Smooth muscle cell (in vitro differentiated cells): ENCODE data around the gene CTDSP2. TPM values are rescaled to one million over a fixed set of nuclear protein-coding genes. Genes with fewer than 3 reads are reported as not detected.

Source experiments
- DNase-seq: peaks from one replicate; lab custom pipeline; 2025; ENCODE audit not compliant: unreplicated experiment; lab: John Stamatoyannopoulos, UW
- H2AFZ ChIP-seq: fragments of 200-600 bp; sonication (generic); 2 replicates; pipeline ENCODE4 v1.6.0; 2016; ENCODE audit warnings: antibody characterized with exemption, low read depth, mild to moderate bottlenecking
- H3F3A ChIP-seq: fragments of 200-600 bp; sonication (generic); 2 replicates; pipeline ENCODE4 v1.6.0; 2017; ENCODE audit warnings: antibody characterized with exemption, low read depth
- H3K27ac ChIP-seq: fragments of 200-600 bp; sonication (generic); 2 replicates; pipeline ENCODE4 v1.5.1; 2016; ENCODE audit warnings: low read depth, mild to moderate bottlenecking
- H3K27me3 ChIP-seq: fragments of 200-600 bp; sonication (generic); 2 replicates; pipeline ENCODE4 v1.6.1; 2016; ENCODE audit warnings: low read depth, mild to moderate bottlenecking
- H3K36me3 ChIP-seq: fragments of 200-600 bp; sonication (generic); 2 replicates; pipeline ENCODE4 v1.5.1; 2016; ENCODE audit warnings: low read depth
- H3K4me1 ChIP-seq: fragments of 200-600 bp; sonication (generic); 2 replicates; pipeline ENCODE4 v1.5.1; 2016; ENCODE audit warnings: low read depth
- H3K4me2 ChIP-seq: fragments of 200-600 bp; sonication (generic); 2 replicates; pipeline ENCODE4 v1.6.0; 2016; ENCODE audit warnings: mild to moderate bottlenecking
- H3K4me3 ChIP-seq: fragments of 200-600 bp; sonication (generic); 2 replicates; pipeline ENCODE4 v1.5.1; 2016; ENCODE audit warnings: mild to moderate bottlenecking
- H3K79me2 ChIP-seq: fragments of 200-600 bp; sonication (generic); 2 replicates; pipeline ENCODE4 v1.6.0; 2016; ENCODE audit warnings: low read depth, mild to moderate bottlenecking
- H3K9ac ChIP-seq: fragments of 200-600 bp; sonication (generic); 2 replicates; pipeline ENCODE4 v1.6.0; 2016; ENCODE audit warnings: low read depth
- H3K9me3 ChIP-seq: fragments of 200-600 bp; sonication (generic); replicated peaks from 2 replicates; pipeline ENCODE4 v1.5.1; 2016; ENCODE audit warnings: low read depth
- H4K20me1 ChIP-seq: fragments of 200-600 bp; sonication (generic); 2 replicates; pipeline ENCODE4 v1.6.0; 2016; ENCODE audit warnings: low read depth
- WGBS: methylation state at CpG from one replicate; pipeline ENCODE4 v1.1.7; 2016; ENCODE audit warnings: low lambda C conversion rate; 5-methylcytosine and 5-hydroxymethylcytosine counted together
- polyA plus RNA-seq: library from polyadenylated mRNA; unstranded; fragments of >200 nt; fragmentation: Nextera tagmentation; extraction: Ambion mirVana; gene quantifications from 2 replicates; pipeline ENCODE4 v1.2.1, GENCODE V29; 2016
- total RNA-seq: library from RNA; depleted of rRNA; stranded (reverse); fragments of >200 nt; gene quantifications from 2 replicates; pipeline ENCODE4 v1.2.3, GENCODE V29; 2014
- TF ChIP-seq, protein P1 (sequence below): fragments of 200-600 bp; sonication (generic); IDR thresholded peaks from 2 replicates; pipeline ENCODE4 v1.5.1; 2017; ENCODE audit warnings: borderline replicate concordance, mild to moderate bottlenecking, antibody characterized with exemption; ENCODE audit not compliant: insufficient read depth, poor library complexity, severe bottlenecking

The CTDSP2 gene
- total and polyA plus RNA-seq, 2 experiments from 2014 or later: 62.0 to 77.4 TPM

DNA sequence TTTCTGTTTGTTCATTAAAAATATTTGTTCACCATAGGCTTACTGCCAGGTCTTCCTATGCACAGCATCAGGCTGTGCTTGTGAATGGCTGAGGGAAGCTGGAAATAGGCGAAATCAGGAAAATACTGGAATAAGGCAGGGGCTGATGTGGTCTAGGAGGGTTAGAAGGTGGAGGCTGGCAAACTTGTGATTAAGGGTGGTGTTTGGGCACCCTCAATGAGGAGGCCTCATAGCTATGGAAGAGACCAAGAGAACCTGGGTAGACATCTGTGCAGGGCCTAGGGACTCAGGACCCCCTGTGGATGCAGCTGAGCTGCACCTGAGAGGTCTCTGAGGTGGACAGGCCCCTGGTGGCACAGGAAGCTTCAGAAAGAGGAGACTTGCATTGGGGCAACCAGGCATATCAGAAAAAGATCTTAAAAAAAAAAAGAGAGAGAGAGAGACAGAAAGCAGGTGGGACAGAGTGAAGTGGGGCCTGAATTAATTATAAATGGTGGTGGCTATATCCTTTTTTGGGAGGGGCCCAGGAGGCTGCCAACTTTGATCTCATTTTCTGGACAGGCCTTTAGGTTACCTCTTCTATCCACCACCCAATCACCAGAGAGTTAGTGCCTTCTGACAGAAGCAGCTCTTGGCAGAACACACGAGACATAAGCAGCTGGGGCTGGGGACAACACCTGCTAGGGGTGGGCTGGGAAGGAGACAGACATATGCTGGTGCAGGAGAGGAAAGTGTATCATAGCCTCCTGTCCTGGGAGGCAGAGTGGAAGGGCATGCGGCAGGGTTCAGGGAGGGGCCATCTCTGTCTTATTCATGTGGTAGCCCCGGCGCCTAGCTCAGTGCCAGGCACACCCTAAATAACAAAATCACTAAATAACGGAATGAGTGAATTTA, 48.1 kb upstream of the CTDSP2 start:
- H2AFZ ChIP-seq: peak overlapping the region; percentile 90
- no peaks in the 10 kb centered on the region for H3K79me2 ChIP-seq
- no peaks in the 10 kb centered on the region for H3K9me3 ChIP-seq
- H3K9ac ChIP-seq: peak overlapping the region; percentile 73
- peak overlapping the region; percentile 73 for H3K4me2 ChIP-seq
- WGBS: 86% methylated on average over 6 of the region's 6 CpGs
- TF ChIP-seq, protein P1, sequence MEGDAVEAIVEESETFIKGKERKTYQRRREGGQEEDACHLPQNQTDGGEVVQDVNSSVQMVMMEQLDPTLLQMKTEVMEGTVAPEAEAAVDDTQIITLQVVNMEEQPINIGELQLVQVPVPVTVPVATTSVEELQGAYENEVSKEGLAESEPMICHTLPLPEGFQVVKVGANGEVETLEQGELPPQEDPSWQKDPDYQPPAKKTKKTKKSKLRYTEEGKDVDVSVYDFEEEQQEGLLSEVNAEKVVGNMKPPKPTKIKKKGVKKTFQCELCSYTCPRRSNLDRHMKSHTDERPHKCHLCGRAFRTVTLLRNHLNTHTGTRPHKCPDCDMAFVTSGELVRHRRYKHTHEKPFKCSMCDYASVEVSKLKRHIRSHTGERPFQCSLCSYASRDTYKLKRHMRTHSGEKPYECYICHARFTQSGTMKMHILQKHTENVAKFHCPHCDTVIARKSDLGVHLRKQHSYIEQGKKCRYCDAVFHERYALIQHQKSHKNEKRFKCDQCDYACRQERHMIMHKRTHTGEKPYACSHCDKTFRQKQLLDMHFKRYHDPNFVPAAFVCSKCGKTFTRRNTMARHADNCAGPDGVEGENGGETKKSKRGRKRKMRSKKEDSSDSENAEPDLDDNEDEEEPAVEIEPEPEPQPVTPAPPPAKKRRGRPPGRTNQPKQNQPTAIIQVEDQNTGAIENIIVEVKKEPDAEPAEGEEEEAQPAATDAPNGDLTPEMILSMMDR: no peak
- no peaks in the 10 kb centered on the region for H3K36me3 ChIP-seq
- H3K4me3 ChIP-seq: peak overlapping the region; percentile 28
- DNase-seq: no peak
- H3K4me1 ChIP-seq: peaks cover 41% of the 10 kb centered on the region
- H3F3A ChIP-seq: peaks cover 13% of the 10 kb centered on the region
- H3K27ac ChIP-seq: peak overlapping the region; percentile 95
- H3K27me3 ChIP-seq: no peaks in the 10 kb centered on the region
- no peaks in the 10 kb centered on the region for H4K20me1 ChIP-seq

DNA sequence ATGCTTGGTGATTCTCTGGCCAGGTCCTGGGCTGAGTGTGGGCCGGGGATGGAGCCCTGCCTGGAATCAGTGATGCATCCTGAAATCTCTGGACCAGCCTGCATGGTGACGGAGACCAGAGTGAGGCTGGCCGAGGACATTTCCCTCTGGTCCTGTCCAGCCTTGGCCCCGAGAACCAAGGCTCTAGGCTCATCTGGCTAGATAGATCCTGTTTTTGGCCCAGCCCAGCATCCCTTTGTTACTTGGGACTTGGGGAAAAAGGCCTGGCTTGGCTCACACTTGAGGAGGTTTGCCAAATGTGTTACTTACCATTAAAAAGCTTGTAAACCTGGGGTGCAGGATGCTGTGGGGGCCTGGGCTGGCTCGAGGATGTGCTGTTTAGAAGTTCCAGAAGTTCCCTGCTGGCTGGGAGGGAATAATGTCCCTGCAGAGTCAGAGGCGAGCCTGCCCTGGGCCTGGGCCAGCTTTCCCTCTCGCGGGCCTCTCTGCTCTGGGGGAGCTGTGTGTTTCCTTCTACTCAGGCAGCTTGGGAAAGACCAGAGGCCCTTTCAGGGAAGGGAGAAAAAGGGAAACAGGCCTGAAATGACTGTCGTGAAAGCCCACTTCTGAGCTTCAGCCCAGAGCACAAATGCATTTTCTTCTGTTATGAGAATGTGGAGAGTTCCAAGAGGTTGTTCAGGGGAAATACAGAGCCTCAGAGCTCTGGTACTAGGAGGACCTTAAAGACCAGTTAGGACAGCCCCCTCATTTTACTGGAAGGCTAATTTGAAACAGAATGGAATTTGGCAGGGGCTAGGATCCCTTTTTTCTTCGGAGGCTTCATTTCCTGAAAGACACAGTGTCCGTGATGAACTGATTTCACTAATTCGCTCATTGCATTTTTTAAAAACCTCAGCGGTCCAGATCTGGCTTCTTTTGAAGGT, 47.2 kb upstream of the CTDSP2 start:
- H4K20me1 ChIP-seq: no peaks in the 10 kb centered on the region
- peaks cover 50% of the 10 kb centered on the region for H3K4me1 ChIP-seq
- TF ChIP-seq, protein P1: no peak
- H3K4me3 ChIP-seq: peak overlapping the region; percentile 28
- WGBS: 17% methylated on average over 13 of the region's 13 CpGs
- H2AFZ ChIP-seq: peak overlapping the region; percentile 90
- DNase-seq: peak; percentile 83
- H3F3A ChIP-seq: peaks cover 13% of the 10 kb centered on the region
- H3K9me3 ChIP-seq: no peaks in the 10 kb centered on the region
- no peaks in the 10 kb centered on the region for H3K36me3 ChIP-seq
- H3K27ac ChIP-seq: peak overlapping the region; percentile 95
- no peaks in the 10 kb centered on the region for H3K79me2 ChIP-seq
- peak overlapping the region; percentile 73 for H3K4me2 ChIP-seq
- H3K27me3 ChIP-seq: no peaks in the 10 kb centered on the region
- H3K9ac ChIP-seq: peak overlapping the region; percentile 73

DNA sequence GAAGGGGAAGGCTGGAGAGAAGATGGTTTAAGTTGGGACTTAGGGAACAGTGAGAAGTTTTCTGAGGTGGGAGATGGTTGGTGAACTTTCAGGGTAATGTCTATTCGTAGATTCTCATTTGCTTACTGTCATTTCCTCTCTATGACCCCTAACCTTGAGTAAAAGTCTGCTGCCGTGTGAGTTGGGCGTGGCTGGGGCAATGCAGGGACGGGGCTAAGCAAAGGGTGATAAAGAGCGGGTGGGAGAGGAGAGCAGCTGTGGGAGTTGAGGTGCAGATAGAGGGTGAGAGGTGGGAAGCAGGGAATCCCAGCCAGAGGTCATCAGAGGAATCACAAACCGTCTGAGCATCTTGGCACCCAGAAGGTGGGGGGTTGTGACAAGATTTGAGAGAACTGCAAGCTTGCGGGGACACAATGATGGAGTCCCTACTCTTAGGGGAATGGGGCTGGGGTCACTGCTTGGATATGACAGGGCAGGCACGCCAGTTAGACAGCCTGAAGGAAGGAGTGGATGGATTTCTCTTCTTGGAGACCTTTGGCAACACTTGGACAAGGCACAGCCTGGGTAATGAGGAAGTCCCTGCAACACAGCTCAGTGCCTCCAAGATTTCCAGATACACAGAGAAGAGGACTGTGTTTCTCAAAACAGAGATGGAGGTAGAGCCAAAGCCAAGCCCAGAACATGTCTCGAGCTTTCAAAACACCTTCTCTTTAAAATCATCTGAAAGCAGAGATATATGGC, 45.9 kb upstream of the CTDSP2 start:
- no peaks in the 10 kb centered on the region for H3K79me2 ChIP-seq

More for the DNA sequence above, 45.9 kb upstream of the CTDSP2 start:
- H2AFZ ChIP-seq: no peak overlapping the region
- no peaks in the 10 kb centered on the region for H3K9me3 ChIP-seq
- H3K27me3 ChIP-seq: no peaks in the 10 kb centered on the region
- H3K9ac ChIP-seq: no peak overlapping the region
- H3F3A ChIP-seq: peaks cover 13% of the 10 kb centered on the region
- H3K27ac ChIP-seq: peak overlapping the region; percentile 95
- peak overlapping the region; percentile 73 for H3K4me2 ChIP-seq
- 93% methylated on average over 9 of the region's 9 CpGs for WGBS
- no peak for DNase-seq
- no peak overlapping the region for H3K4me3 ChIP-seq
- TF ChIP-seq, protein P1: no peak
- peaks cover 56% of the 10 kb centered on the region for H3K4me1 ChIP-seq
- no peaks in the 10 kb centered on the region for H3K36me3 ChIP-seq
- H4K20me1 ChIP-seq: no peaks in the 10 kb centered on the region
